ENCODE data around the gene POU2F2.

DNA sequence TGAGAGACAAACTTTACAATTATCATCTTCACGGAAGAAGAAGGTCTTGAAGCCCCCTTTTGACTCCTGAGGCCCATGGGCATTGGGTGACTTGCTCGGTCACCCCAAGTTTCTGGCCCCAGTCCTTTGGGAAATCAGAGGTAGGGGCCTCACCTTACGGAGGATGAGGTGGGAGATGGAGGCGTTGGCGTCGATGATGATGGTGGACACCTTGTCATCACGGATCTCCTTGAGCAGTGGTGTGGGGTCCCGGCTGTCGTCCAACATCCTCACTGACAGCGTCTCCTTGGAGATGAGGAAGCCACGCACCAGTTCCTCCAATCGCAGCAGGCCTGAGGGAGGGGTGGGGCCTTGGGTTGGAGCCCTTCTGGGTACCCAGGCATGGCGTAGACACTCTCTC is 73.0 kb downstream of the POU2F2 start:
- TF ChIP-seq POLR2AphosphoS5 (IDR thresholded peaks at IDR 0.05), result no peak
- no peak for TF ChIP-seq POLR2A (IDR thresholded peaks at IDR 0.05)
- TF ChIP-seq, protein P1, sequence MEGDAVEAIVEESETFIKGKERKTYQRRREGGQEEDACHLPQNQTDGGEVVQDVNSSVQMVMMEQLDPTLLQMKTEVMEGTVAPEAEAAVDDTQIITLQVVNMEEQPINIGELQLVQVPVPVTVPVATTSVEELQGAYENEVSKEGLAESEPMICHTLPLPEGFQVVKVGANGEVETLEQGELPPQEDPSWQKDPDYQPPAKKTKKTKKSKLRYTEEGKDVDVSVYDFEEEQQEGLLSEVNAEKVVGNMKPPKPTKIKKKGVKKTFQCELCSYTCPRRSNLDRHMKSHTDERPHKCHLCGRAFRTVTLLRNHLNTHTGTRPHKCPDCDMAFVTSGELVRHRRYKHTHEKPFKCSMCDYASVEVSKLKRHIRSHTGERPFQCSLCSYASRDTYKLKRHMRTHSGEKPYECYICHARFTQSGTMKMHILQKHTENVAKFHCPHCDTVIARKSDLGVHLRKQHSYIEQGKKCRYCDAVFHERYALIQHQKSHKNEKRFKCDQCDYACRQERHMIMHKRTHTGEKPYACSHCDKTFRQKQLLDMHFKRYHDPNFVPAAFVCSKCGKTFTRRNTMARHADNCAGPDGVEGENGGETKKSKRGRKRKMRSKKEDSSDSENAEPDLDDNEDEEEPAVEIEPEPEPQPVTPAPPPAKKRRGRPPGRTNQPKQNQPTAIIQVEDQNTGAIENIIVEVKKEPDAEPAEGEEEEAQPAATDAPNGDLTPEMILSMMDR (IDR thresholded peaks at IDR 0.05), result no peak

All from stomach (tissue), 4 donors.